Peyer's patch (tissue), 4 donors: ENCODE measurements around the gene GPC6.

Experiments used
- POLR2A ChIP-seq, 2 donors: fragments of 450-650 bp; IDR thresholded peaks; one replicate each; pipeline ENCODE4 v1.5.1; 2017; ENCODE audit warnings: antibody characterized with exemption in 2 of 2, mild to moderate bottlenecking in 2 of 2, moderate library complexity in 2 of 2
- TF ChIP-seq, protein P1 (sequence below), 6 experiments: fragments of 450-650 bp in 4 of 6; fragments of 200-600 bp in 2 of 6; sonication (generic) in 1 of 6; IDR thresholded peaks; one replicate each; pipeline ENCODE4 v1.5.1; 2017 to 2019; ENCODE audit warnings: antibody characterized with exemption in 6 of 6, mild to moderate bottlenecking in 3 of 6, moderate library complexity in 1 of 6

DNA sequence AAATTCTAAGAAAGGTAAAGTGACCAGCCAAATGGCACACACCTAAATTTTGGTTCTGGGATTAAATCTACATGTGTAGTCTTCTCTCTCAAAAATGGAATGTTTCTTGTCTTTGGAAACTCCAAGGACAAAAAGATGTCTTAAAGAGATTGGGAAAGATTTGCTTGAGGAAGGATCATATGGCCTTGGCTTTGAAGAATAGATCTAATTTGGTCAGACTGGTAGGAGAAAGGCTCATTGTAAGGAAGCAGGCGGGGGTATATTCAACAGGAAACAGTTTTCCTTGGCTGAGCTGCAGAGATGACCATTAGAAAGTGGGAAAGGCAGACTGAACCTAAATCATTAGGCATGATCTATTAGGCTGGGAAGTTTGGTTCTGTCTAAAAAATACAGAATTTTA is 887.6 kb downstream of the GPC6 start:
- no peak for TF ChIP-seq POLR2A (IDR thresholded peaks at IDR 0.05)
- TF ChIP-seq, protein P1, sequence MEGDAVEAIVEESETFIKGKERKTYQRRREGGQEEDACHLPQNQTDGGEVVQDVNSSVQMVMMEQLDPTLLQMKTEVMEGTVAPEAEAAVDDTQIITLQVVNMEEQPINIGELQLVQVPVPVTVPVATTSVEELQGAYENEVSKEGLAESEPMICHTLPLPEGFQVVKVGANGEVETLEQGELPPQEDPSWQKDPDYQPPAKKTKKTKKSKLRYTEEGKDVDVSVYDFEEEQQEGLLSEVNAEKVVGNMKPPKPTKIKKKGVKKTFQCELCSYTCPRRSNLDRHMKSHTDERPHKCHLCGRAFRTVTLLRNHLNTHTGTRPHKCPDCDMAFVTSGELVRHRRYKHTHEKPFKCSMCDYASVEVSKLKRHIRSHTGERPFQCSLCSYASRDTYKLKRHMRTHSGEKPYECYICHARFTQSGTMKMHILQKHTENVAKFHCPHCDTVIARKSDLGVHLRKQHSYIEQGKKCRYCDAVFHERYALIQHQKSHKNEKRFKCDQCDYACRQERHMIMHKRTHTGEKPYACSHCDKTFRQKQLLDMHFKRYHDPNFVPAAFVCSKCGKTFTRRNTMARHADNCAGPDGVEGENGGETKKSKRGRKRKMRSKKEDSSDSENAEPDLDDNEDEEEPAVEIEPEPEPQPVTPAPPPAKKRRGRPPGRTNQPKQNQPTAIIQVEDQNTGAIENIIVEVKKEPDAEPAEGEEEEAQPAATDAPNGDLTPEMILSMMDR (IDR thresholded peaks at IDR 0.05): no peak
